SH-SY5Y (cell line): ENCODE results near the gene PGBD5.

Experiments used
- GATA2 ChIP-seq: IDR thresholded peaks from 2 replicates; pipeline ENCODE4 v1.6.1; 2011; ENCODE audit warnings: mild to moderate bottlenecking, low read depth, low read length
- GATA3 ChIP-seq: IDR thresholded peaks from 2 replicates; pipeline ENCODE4 v1.6.1; 2011; ENCODE audit warnings: low read depth, mild to moderate bottlenecking, low read length, moderate library complexity

DNA sequence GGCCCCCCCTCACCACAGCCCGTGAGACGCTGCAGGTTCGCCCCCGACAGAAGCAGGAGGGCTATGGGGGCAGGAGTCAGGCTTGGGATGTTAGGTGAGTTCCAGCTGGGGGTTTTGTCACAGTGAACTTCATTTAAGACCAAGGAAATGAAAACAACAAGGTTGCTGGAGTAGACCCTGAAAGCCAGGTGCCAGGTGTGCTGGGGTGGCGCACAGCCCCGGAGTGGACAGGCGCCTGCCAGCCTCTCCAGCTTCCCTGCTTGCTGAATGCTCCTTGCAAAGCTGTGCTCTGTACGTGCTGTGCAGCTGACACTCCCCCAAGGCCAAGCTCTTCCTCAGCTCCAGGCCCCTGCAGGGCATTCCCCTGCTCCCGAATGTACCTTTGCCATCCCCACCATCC lies 102.4 kb downstream of the PGBD5 start:
- no peak for TF ChIP-seq GATA3
- no peak for TF ChIP-seq GATA2
